GM12878 (cell line): ENCODE measurements around the gene MYRFL. TPM values are rescaled to one million over a fixed set of nuclear protein-coding genes. Genes with fewer than 3 reads are reported as not detected.

Experiments
- ATAC-seq: fragments of 200-7000 bp; cut with Tn5 transposase; 3 replicates; pipeline ENCODE4 v1.9.1; 2020; ENCODE audit warnings: mild to moderate bottlenecking, moderate library complexity
- BruUV-seq: library from RNA; stranded (reverse); fragments of 400-500 nt; replicated peaks from 2 replicates; lab custom pipeline; 2021; lab: Mats Ljungman, UMichigan
- CTCF ChIA-PET: fragments of 300-600 bp; sonication (Branson Sonifier 250); formaldehyde crosslinking; extraction: SDS; loops from one replicate; lab custom pipeline; 2021; ENCODE audit warnings: inconsistent platforms; lab: Yijun Ruan, JAX
- POLR2A ChIA-PET: fragments of 350-600 bp; formaldehyde crosslinking; extraction: SDS; loops from one replicate; lab custom pipeline; 2021; ENCODE audit warnings: inconsistent platforms; lab: Charles Lee
- RAD21 ChIA-PET: fragments of 300-600 bp; sonication (Branson Sonifier 250); formaldehyde crosslinking; loops from one replicate; lab custom pipeline; 2023; ENCODE audit warnings: antibody characterized with exemption; ENCODE audit not compliant: unreplicated experiment; lab: Charles Lee
- SMC1A ChIA-PET: fragments of 300-600 bp; sonication (Branson Sonifier 250); formaldehyde crosslinking; loops from one replicate; lab custom pipeline; 2023; ENCODE audit not compliant: unreplicated experiment, uncharacterized antibody; lab: Charles Lee
- DNase-seq: peaks from one replicate; pipeline ENCODE4 v3.0.0-alpha.2; 2011; ENCODE audit warnings: low read depth, low spot score
- FAIRE-seq: peaks from 3 replicates; lab custom pipeline; 2011; peaks lifted over from hg19 to GRCh38; lab: Jason Lieb, UNC
- H2AFZ ChIP-seq: 2 replicates; pipeline ENCODE4 v1.6.0; 2011; ENCODE audit warnings: low read depth, low read length, control low read depth; ENCODE audit not compliant: control insufficient read depth
- H3K27ac ChIP-seq: 2 replicates; pipeline ENCODE4 v1.5.1; 2011; ENCODE audit warnings: control low read depth; ENCODE audit not compliant: control insufficient read depth, insufficient read depth
- H3K27me3 ChIP-seq, 2 experiments: replicated peaks in 1 of 2; 2 replicates each; pipeline versions ENCODE4 v1.6.0 to v1.6.1; 2011; ENCODE audit warnings: low read length in 1 of 2; ENCODE audit not compliant: control insufficient read depth in 2 of 2, insufficient read depth in 2 of 2
- H3K36me3 ChIP-seq, 2 experiments: 2 replicates each; pipeline ENCODE4 v1.5.1; 2011; ENCODE audit warnings: low read length in 1 of 2; ENCODE audit not compliant: control insufficient read depth in 2 of 2, insufficient read depth in 2 of 2
- H3K4me1 ChIP-seq: 2 replicates; pipeline ENCODE4 v1.6.1; 2011; ENCODE audit warnings: mild to moderate bottlenecking, low read length, moderate library complexity, mixed read lengths; ENCODE audit not compliant: control insufficient read depth, insufficient read depth
- H3K4me2 ChIP-seq: 2 replicates; pipeline ENCODE4 v1.6.0; 2011; ENCODE audit warnings: control low read depth; ENCODE audit not compliant: control insufficient read depth, insufficient read depth
- H3K4me3 ChIP-seq: fragments of 200-600 bp; sonication (generic); 2 replicates; pipeline ENCODE4 v1.5.1; 2016
- H3K79me2 ChIP-seq: 2 replicates; pipeline ENCODE4 v1.6.0; 2011; ENCODE audit warnings: low read length; ENCODE audit not compliant: control insufficient read depth, insufficient read depth
- H3K9ac ChIP-seq: 2 replicates; pipeline ENCODE4 v1.8.0; 2011; ENCODE audit warnings: low read length, control low read depth, mixed read lengths; ENCODE audit not compliant: control insufficient read depth, insufficient read depth
- H3K9me3 ChIP-seq: replicated peaks from 3 replicates; pipeline ENCODE4 v1.5.1; 2011; ENCODE audit warnings: mild to moderate bottlenecking, low read length; ENCODE audit not compliant: control insufficient read depth, insufficient read depth
- H4K20me1 ChIP-seq: 2 replicates; pipeline ENCODE4 v1.6.0; 2011; ENCODE audit not compliant: control insufficient read depth, insufficient read depth
- CEBPZ ChIP-seq: fragments of 150-350 bp; IDR thresholded peaks from 2 replicates; pipeline ENCODE4 v1.6.1; 2016; ENCODE audit warnings: low read depth, low read length
- ESRRA ChIP-seq: IDR thresholded peaks from 2 replicates; pipeline ENCODE4 v1.6.1; 2012; ENCODE audit warnings: mild to moderate bottlenecking, low read length, improper control_type of control experiment
- HDAC6 ChIP-seq: fragments of 200-600 bp; sonication (generic); IDR thresholded peaks from one replicate; pipeline ENCODE4 v1.8.0; 2017; ENCODE audit warnings: antibody characterized with exemption; ENCODE audit not compliant: unreplicated experiment
- NKRF ChIP-seq: fragments of 450-650 bp; conservative IDR thresholded peaks from 2 replicates; pipeline ENCODE4 v1.6.1; 2017; ENCODE audit warnings: mild to moderate bottlenecking, moderate library complexity
- PAX8 ChIP-seq: fragments of 450-650 bp; IDR thresholded peaks from 2 replicates; pipeline ENCODE4 v1.6.1; 2017; ENCODE audit warnings: mild to moderate bottlenecking, moderate library complexity
- RB1 ChIP-seq: fragments of 450-650 bp; formaldehyde crosslinking; IDR thresholded peaks from 2 replicates; pipeline ENCODE4 v1.6.1; 2017; ENCODE audit warnings: mild to moderate bottlenecking, borderline replicate concordance
- REST ChIP-seq: IDR thresholded peaks from 2 replicates; pipeline ENCODE4 v1.6.1; 2012; ENCODE audit warnings: mild to moderate bottlenecking, low read depth, low read length
- SPI1 ChIP-seq: IDR thresholded peaks from 2 replicates; pipeline ENCODE4 v1.6.1; 2011; ENCODE audit warnings: low read depth, mild to moderate bottlenecking, low read length, moderate library complexity, borderline replicate concordance; ENCODE audit not compliant: insufficient read depth
- STAT1 ChIP-seq: fragments of 450-650 bp; conservative IDR thresholded peaks from 2 replicates; pipeline ENCODE4 v1.6.1; 2014; ENCODE audit warnings: antibody characterized with exemption, mild to moderate bottlenecking
- USF2 ChIP-seq: IDR thresholded peaks from 2 replicates; pipeline ENCODE4 v1.6.1; 2011; ENCODE audit warnings: low read depth, low read length, improper control_type of control experiment, borderline replicate concordance
- ZBED1 ChIP-seq: IDR thresholded peaks from 2 replicates; pipeline ENCODE4 v1.6.1; 2016; ENCODE audit warnings: borderline replicate concordance
- ZNF207 ChIP-seq: fragments of 450-650 bp; IDR thresholded peaks from 2 replicates; pipeline ENCODE4 v1.6.1; 2014; ENCODE audit warnings: antibody characterized with exemption, mild to moderate bottlenecking, borderline replicate concordance
- WGBS: methylation state at CpG from one replicate; pipeline ENCODE4 v1.1.6; 2016; ENCODE audit warnings: low lambda C conversion rate; ENCODE audit not compliant: insufficient replicate concordance, insufficient coverage; ENCODE audit errors: missing lambda C conversion rate; 5-methylcytosine and 5-hydroxymethylcytosine counted together
- in situ Hi-C: fragments of 300-500 bp; cut with MboI; formaldehyde crosslinking; loops from 9 replicates; pipeline ENCODE4 v1.14.3; 2018; ENCODE audit warnings: mixed read lengths
- intact Hi-C: fragments of 100-400 bp; cut with micrococcal nuclease; formaldehyde crosslinking; loops from one replicate; pipeline ENCODE4 v1.14.2; 2022; ENCODE audit not compliant: unreplicated experiment
- polyA plus RNA-seq, 11 experiments: library from polyadenylated mRNA; depleted of rRNA in 4 of 11; unstranded in 6 of 11; stranded (reverse) in 5 of 11; fragments of >200 nt; fragmentation: Nextera tagmentation in 4 of 11; fragmentation: Illumina TruSeq in 1 of 11; extraction: Ambion mirVana in 4 of 11; extraction: Trizol in 1 of 11; gene quantifications; 1 replicate in 1 of 11; 2 replicates in 10 of 11; pipeline versions ENCODE4 v1.2.1 to v1.2.3, GENCODE V29; 2011 to 2016; ENCODE audit warnings: inconsistent platforms in 2 of 11, missing spikeins in 2 of 11, low read depth in 1 of 11
- total RNA-seq, 4 experiments: library from RNA; depleted of rRNA in 3 of 4; stranded (reverse); fragments of >200 nt in 3 of 4; fragmentation: Illumina TruSeq in 1 of 4; extraction: Trizol in 1 of 4; gene quantifications; 2 replicates each; pipeline versions ENCODE4 v1.2.1 to v1.2.3, GENCODE V29; 2013 to 2021

Gene MYRFL
- total and polyA plus RNA-seq, 10 of the 15 experiments (the other 5 are each of a cell fraction or from before 2014, with no cell fraction given), result 0.24 to 1.8 (median 0.64) TPM

GRCh38 chr12:69824028-69824427 is 999 bp upstream of the MYRFL start (continued):
- TF ChIP-seq USF2 (no peak), ZBED1 (no peak), RB1 (no peak), REST (no peak), STAT1 (no peak)

GRCh38 chr12:69828897-69829296 is 3.9 kb downstream of the MYRFL start:
- in situ Hi-C loops (no loop called here), intact Hi-C loops (no loop called here)
- H3K4me3 ChIP-seq, result no peak overlapping the region
- DNase-seq (no peak), ATAC-seq (no peak), FAIRE-seq (no peak)
- RAD21 ChIA-PET, result no interaction called here
- H3K9me3 ChIP-seq, result no peaks in the 10 kb centered on the region
- H3K4me2 ChIP-seq, result no peak overlapping the region
- no peaks in the 10 kb centered on the region for H3K79me2 ChIP-seq
- POLR2A ChIA-PET, result no interaction called here
- H3K9ac ChIP-seq, result no peak overlapping the region
- no peak overlapping the region for H3K27ac ChIP-seq
- no TSS peak for BruUV-seq
- H3K27me3 ChIP-seq, result no peaks in the 10 kb centered on the region
- CTCF ChIA-PET, result interaction anchor here (0.8 to 1.3 kb wide), 4 partner anchors 11 to 748 kb away, joined by 3 to 4 read pairs (median 3); no protein-coding TSS in a partner anchor
- H2AFZ ChIP-seq, result no peak overlapping the region
- H3K36me3 ChIP-seq, result no peaks in the 10 kb centered on the region
- H4K20me1 ChIP-seq, result no peaks in the 10 kb centered on the region
- H3K4me1 ChIP-seq, result no peaks in the 10 kb centered on the region
- SMC1A ChIA-PET, result no interaction called here
- WGBS, result 82% methylated on average over 5 of the region's 5 CpGs
- no peak for TF ChIP-seq PAX8
- no peak for TF ChIP-seq ZNF207
- TF ChIP-seq CEBPZ, result no peak
- TF ChIP-seq ESRRA, result no peak
- no peak for TF ChIP-seq SPI1
- TF ChIP-seq NKRF, result no peak
- TF ChIP-seq HDAC6, result no peak
